H1 (cell line): ENCODE results near the gene RUNX1. TPM values are rescaled to one million over a fixed set of nuclear protein-coding genes. Genes with fewer than 3 reads are reported as not detected.

Source experiments
- CTCF ChIA-PET: fragments of 300-600 bp; sonication (Branson Sonifier 250); formaldehyde crosslinking; loops from one replicate; lab custom pipeline; 2021; ENCODE audit not compliant: partially characterized antibody; lab: Charles Lee
- POLR2A ChIA-PET: fragments of 300-600 bp; sonication (Branson Sonifier 250); formaldehyde crosslinking; loops from one replicate; lab custom pipeline; 2021; ENCODE audit warnings: inconsistent platforms; ENCODE audit not compliant: partially characterized antibody; lab: Charles Lee
- DNase-seq, 2 experiments: peaks; one replicate each; pipeline versions ENCODE4 v3.0.0 to v3.0.0-alpha.2; 2010 to 2022; ENCODE audit warnings: low spot score in 2 of 2, low read depth in 1 of 2, mixed read lengths in 1 of 2
- FAIRE-seq: peaks from 2 replicates; lab custom pipeline; 2011; peaks lifted over from hg19 to GRCh38; lab: Jason Lieb, UNC
- H2AFZ ChIP-seq: 2 replicates; pipeline ENCODE4 v1.8.1; 2012; ENCODE audit warnings: low read length, inconsistent platforms
- H2AK5ac ChIP-seq: 2 replicates; pipeline ENCODE4 v1.6.1; 2013; ENCODE audit warnings: low read depth, low read length
- H2BK120ac ChIP-seq: replicated peaks from 2 replicates; pipeline ENCODE3; 2013; ENCODE audit warnings: low read depth, low read length, inconsistent platforms
- H2BK12ac ChIP-seq: 2 replicates; pipeline ENCODE4 v1.6.1; 2013; ENCODE audit warnings: low read depth, low read length
- H2BK15ac ChIP-seq: 2 replicates; pipeline ENCODE4 v1.6.1; 2013; ENCODE audit warnings: low read length
- H2BK20ac ChIP-seq: 2 replicates; pipeline ENCODE4 v1.6.1; 2013; ENCODE audit warnings: low read length
- H2BK5ac ChIP-seq: 2 replicates; pipeline ENCODE4 v1.6.1; 2013; ENCODE audit warnings: low read depth, low read length
- H3K14ac ChIP-seq: 2 replicates; pipeline ENCODE4 v1.6.1; 2013; ENCODE audit warnings: inconsistent platforms; ENCODE audit not compliant: insufficient read length
- H3K18ac ChIP-seq: 2 replicates; pipeline ENCODE4 v1.6.1; 2013; ENCODE audit warnings: low read length; ENCODE audit errors: extremely low read depth
- H3K23ac ChIP-seq: 2 replicates; pipeline ENCODE4 v1.6.1; 2013; ENCODE audit warnings: inconsistent platforms; ENCODE audit not compliant: insufficient read length
- H3K23me2 ChIP-seq: 2 replicates; pipeline ENCODE4 v1.6.1; 2013; ENCODE audit warnings: low read depth, low read length
- H3K27ac ChIP-seq: 2 replicates; pipeline ENCODE4 v1.6.1; 2011; ENCODE audit warnings: low read depth, low read length, inconsistent platforms
- H3K27me3 ChIP-seq, 4 experiments: replicated peaks in 1 of 4; 1 replicate in 1 of 4; 2 replicates in 3 of 4; pipeline versions ENCODE4 v1.6.1 to v1.8.1; 2011 to 2013; ENCODE audit warnings: low read length in 3 of 4, mild to moderate bottlenecking in 3 of 4, inconsistent platforms in 2 of 4, mixed read lengths in 2 of 4, moderate library complexity in 1 of 4; ENCODE audit not compliant: control insufficient read depth in 3 of 4, insufficient read depth in 3 of 4; ENCODE audit errors: extremely low read depth in 1 of 4
- H3K36me3 ChIP-seq, 4 experiments: 2 replicates each; pipeline versions ENCODE4 v1.6.1 to v1.8.1; 2011 to 2013; ENCODE audit warnings: mild to moderate bottlenecking in 4 of 4, low read length in 3 of 4, moderate library complexity in 2 of 4, control low read depth in 1 of 4, inconsistent platforms in 1 of 4; ENCODE audit not compliant: insufficient read depth in 4 of 4, control insufficient read depth in 2 of 4
- H3K4ac ChIP-seq: replicated peaks from 2 replicates; pipeline ENCODE3; 2013; ENCODE audit warnings: low read length, low read depth, mixed read lengths, inconsistent platforms; ENCODE audit not compliant: insufficient read length
- H3K4me1 ChIP-seq, 4 experiments: replicated peaks in 1 of 4; 1 replicate in 1 of 4; 2 replicates in 3 of 4; pipeline versions ENCODE4 v1.6.1 to v1.8.1; 2011 to 2013; ENCODE audit warnings: low read length in 3 of 4, inconsistent platforms in 2 of 4, mixed read lengths in 1 of 4; ENCODE audit not compliant: insufficient read depth in 4 of 4, control insufficient read depth in 3 of 4
- H3K4me2 ChIP-seq, 2 experiments: 2 replicates each; pipeline versions ENCODE4 v1.6.1 to v1.8.1; 2011 to 2013; ENCODE audit warnings: low read depth in 2 of 2, low read length in 2 of 2, control low read depth in 1 of 2, inconsistent platforms in 1 of 2, mild to moderate bottlenecking in 1 of 2; ENCODE audit not compliant: insufficient read depth in 1 of 2
- H3K4me3 ChIP-seq, 4 experiments: fragments of 200-600, 300-600 bp in 1 of 4; sonication (generic), shearing (Covaris generic), sonication (Bioruptor Twin) in 1 of 4; 2 replicates each; pipeline versions ENCODE4 v1.5.1 to v1.8.1; 2011 to 2016; ENCODE audit warnings: low read length in 4 of 4, low read depth in 3 of 4, control low read depth in 2 of 4, inconsistent platforms in 2 of 4, mild to moderate bottlenecking in 2 of 4, mixed read lengths in 1 of 4, moderate library complexity in 1 of 4; ENCODE audit not compliant: insufficient read depth in 2 of 4; ENCODE audit errors: extremely low read depth in 1 of 4
- H3K56ac ChIP-seq: replicated peaks from 2 replicates; pipeline ENCODE3; 2013; ENCODE audit warnings: low read depth, mild to moderate bottlenecking, mixed read lengths, low read length, inconsistent platforms; ENCODE audit not compliant: insufficient read length
- H3K79me1 ChIP-seq: 2 replicates; pipeline ENCODE4 v1.6.1; 2013; ENCODE audit warnings: low read depth, low read length, control low read depth
- H3K79me2 ChIP-seq, 2 experiments: 2 replicates each; pipeline versions ENCODE4 v1.6.1 to v1.8.1; 2012 to 2013; ENCODE audit warnings: low read length in 2 of 2, mild to moderate bottlenecking in 2 of 2, inconsistent platforms in 1 of 2; ENCODE audit not compliant: insufficient read depth in 2 of 2, control insufficient read depth in 1 of 2
- H3K9ac ChIP-seq, 4 experiments: replicated peaks in 1 of 4; 1 replicate in 1 of 4; 2 replicates in 3 of 4; pipeline versions ENCODE4 v1.6.1 to v1.8.1; 2011 to 2013; ENCODE audit warnings: low read depth in 3 of 4, low read length in 3 of 4, control low read depth in 2 of 4, mild to moderate bottlenecking in 2 of 4, moderate library complexity in 2 of 4, inconsistent platforms in 1 of 4; ENCODE audit errors: extremely low read depth in 1 of 4
- H3K9me3 ChIP-seq, 2 experiments: 2 replicates each; pipeline versions ENCODE4 v1.6.1 to v1.8.1; 2012 to 2013; ENCODE audit warnings: mild to moderate bottlenecking in 2 of 2, moderate library complexity in 2 of 2, control low read depth in 1 of 2, inconsistent platforms in 1 of 2, low read depth in 1 of 2, low read length in 1 of 2, mixed read lengths in 1 of 2; ENCODE audit not compliant: insufficient read depth in 2 of 2
- H4K20me1 ChIP-seq, 2 experiments: replicated peaks in 1 of 2; 2 replicates each; pipeline versions ENCODE3 to v1.8.1; 2011 to 2013; ENCODE audit warnings: inconsistent platforms in 2 of 2, low read length in 2 of 2, mild to moderate bottlenecking in 1 of 2; ENCODE audit not compliant: insufficient read depth in 2 of 2, control insufficient read depth in 1 of 2
- H4K5ac ChIP-seq: 2 replicates; pipeline ENCODE4 v1.6.1; 2013; ENCODE audit warnings: low read length, low read depth, mixed read lengths, inconsistent platforms; ENCODE audit not compliant: insufficient read length
- H4K8ac ChIP-seq: 2 replicates; pipeline ENCODE4 v1.8.0; 2013; ENCODE audit warnings: mild to moderate bottlenecking, moderate library complexity, low read length, inconsistent platforms; ENCODE audit not compliant: insufficient read depth; ENCODE audit errors: extremely low read depth
- H4K91ac ChIP-seq: replicated peaks from 2 replicates; pipeline ENCODE3; 2013; ENCODE audit warnings: low read length, mixed read lengths, inconsistent platforms; ENCODE audit not compliant: insufficient read length
- CEBPB ChIP-seq: IDR thresholded peaks from 2 replicates; pipeline ENCODE4 v1.6.1; 2012; ENCODE audit warnings: low read depth, low read length
- CTCF ChIP-seq, 3 experiments: IDR thresholded peaks; 1 replicate in 2 of 3; 2 replicates in 1 of 3; pipeline versions ENCODE4 v1.5.1 to v1.6.1; 2011; ENCODE audit warnings: low read length in 3 of 3, mild to moderate bottlenecking in 3 of 3, inconsistent platforms in 2 of 3, low read depth in 1 of 3, moderate library complexity in 1 of 3; ENCODE audit not compliant: insufficient read depth in 1 of 3; ENCODE audit errors: control extremely low read depth in 1 of 3
- WGBS, 2 experiments: shearing (Covaris generic) in 1 of 2; methylation state at CpG; one replicate each; pipeline versions ENCODE4 v1.1.6 to v1.1.7; 2013 to 2015; ENCODE audit warnings: low lambda C conversion rate in 2 of 2, mixed read lengths in 2 of 2, inconsistent platforms in 1 of 2, low coverage in 1 of 2, missing lambda C conversion rate in 1 of 2; ENCODE audit not compliant: insufficient replicate concordance in 2 of 2, insufficient coverage in 1 of 2, insufficient read length in 1 of 2; ENCODE audit errors: extremely low coverage in 1 of 2, missing lambda C conversion rate in 1 of 2; 5-methylcytosine and 5-hydroxymethylcytosine counted together
- polyA plus RNA-seq, 7 experiments: library from polyadenylated mRNA; depleted of rRNA in 3 of 7; stranded (reverse) in 5 of 7; unstranded in 2 of 7; fragments of >200 nt in 5 of 7; fragments of 200-250 nt in 2 of 7; gene quantifications; 1 replicate in 5 of 7; 2 replicates in 1 of 7; 4 replicates in 1 of 7; pipeline versions ENCODE4 v1.2.1 to v1.2.3, GENCODE V29; 2011 to 2013; ENCODE audit warnings: missing spikeins in 2 of 7, mixed read lengths in 2 of 7
- total RNA-seq: library from RNA; stranded (reverse); fragmentation: NEBNext Ultra II Directional; extraction: Animal tissue kit (Norgen Biotek cat#: 25700); gene quantifications from 2 replicates; pipeline ENCODE4 v1.2.1, GENCODE V29; 2021

The RUNX1 gene
- total and polyA plus RNA-seq, 2 of the 8 experiments (the other 6 are each of a cell fraction or from before 2014, with no cell fraction given): 0.20 to 0.60 TPM

DNA sequence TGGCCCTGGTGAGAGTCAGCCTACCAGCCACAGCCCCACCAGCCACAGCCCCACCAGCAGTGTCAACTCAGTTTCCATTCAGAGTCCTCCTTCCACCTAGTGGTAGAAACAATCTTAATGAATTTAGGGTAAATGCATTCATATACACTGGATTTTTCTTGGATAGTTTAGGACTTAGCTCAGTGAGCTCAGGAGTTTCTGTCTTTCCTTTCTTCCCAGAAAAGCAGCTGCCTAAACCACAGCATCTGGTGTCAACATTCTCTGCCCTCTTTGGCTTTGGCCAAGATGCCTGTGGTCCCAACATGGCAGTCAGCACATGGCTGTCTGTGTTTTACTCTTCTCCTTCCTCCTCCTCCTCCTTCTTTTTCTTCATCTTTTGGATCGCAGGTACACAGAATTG is 286.3 kb downstream of the RUNX1 start:
- Histone ChIP-seq H3K23me2 (no peaks in the 10 kb centered on the region), H4K5ac (no peak overlapping the region), H3K27me3 (no peaks in the 10 kb centered on the region), H4K8ac (no peak overlapping the region), H3K4me1 (no peaks in the 10 kb centered on the region), H3K14ac (no peak overlapping the region), H2BK12ac (no peak overlapping the region), H3K56ac (no peak overlapping the region), H2BK5ac (no peak overlapping the region), H2BK120ac (no peak overlapping the region), H3K9ac (no peak overlapping the region), H3K4me2 (no peak overlapping the region), H2AK5ac (no peak overlapping the region), H2BK20ac (no peak overlapping the region), H3K23ac (no peak overlapping the region), H3K36me3 (no peaks in the 10 kb centered on the region), H3K79me2 (no peaks in the 10 kb centered on the region), H4K20me1 (no peaks in the 10 kb centered on the region), H3K4ac (no peak overlapping the region), H2BK15ac (no peak overlapping the region), H3K79me1 (no peaks in the 10 kb centered on the region), H3K18ac (no peak overlapping the region), H4K91ac (no peak overlapping the region), H3K4me3 (no peak overlapping the region), H3K9me3 (no peaks in the 10 kb centered on the region; a peak in 1 of 4 replicates), H3K27ac (no peak overlapping the region), H2AFZ (no peak overlapping the region)
- DNase-seq (no peak), FAIRE-seq (no peak)
- ChIA-PET CTCF (interaction anchor here (1.0 to 3.2 kb wide), 4 partner anchors 12 to 56 kb away, joined by 3 to 20 read pairs (median 7); no protein-coding TSS in a partner anchor), POLR2A (no interaction called here)
- WGBS, 2 experiments: 88% methylated on average over 1 of the region's 1 CpG; no CpG with 5 or more reads in 1 of the 2 experiments
- TF ChIP-seq CTCF (IDR thresholded peaks at IDR 0.05; ENCODE audit: control extremely low read depth in 1 of 3, insufficient read depth in 1 of 3, low read depth in 1 of 3, low read length in 3 of 3) (peak in 1 of 3 experiments; percentile 9; a peak in 1 of 4 replicates), CEBPB (no peak)
